ENCODE results near the gene CDON. TPM values are rescaled to one million over a fixed set of nuclear protein-coding genes. Genes with fewer than 3 reads are reported as not detected.

CDON gene
- polyA plus RNA-seq, 1 donor = 30.9 TPM

DNA sequence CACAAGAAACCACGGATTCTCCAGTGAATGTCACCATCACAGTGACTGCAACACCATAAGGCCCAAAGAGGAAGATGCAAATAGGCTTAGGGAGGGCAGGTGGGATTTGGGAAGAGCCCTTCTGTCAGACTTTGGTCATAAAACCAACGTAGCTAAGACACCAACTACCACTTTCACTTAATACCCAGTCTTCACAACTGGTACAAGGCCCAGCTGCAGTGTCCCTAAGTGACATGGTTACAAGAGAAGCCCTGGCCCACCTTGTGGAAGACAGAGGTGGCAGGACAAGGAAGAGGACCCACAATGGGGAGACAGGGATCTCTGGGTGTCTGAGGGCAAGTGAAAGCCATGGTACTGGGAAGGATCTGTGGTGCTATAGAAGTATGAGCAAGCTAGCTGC is 106.8 kb downstream of the CDON start:
- DNase-seq = no peak

GRCh38 chr11:125954945-125955640 is 107.6 kb downstream of the CDON start:
- DNase-seq = no peak

GRCh38 chr11:125954123-125954944 is 108.3 kb downstream of the CDON start:
- no peak for DNase-seq

GRCh38 chr11:125953401-125953935 is 109.2 kb downstream of the CDON start:
- DNase-seq = no peak

DNA sequence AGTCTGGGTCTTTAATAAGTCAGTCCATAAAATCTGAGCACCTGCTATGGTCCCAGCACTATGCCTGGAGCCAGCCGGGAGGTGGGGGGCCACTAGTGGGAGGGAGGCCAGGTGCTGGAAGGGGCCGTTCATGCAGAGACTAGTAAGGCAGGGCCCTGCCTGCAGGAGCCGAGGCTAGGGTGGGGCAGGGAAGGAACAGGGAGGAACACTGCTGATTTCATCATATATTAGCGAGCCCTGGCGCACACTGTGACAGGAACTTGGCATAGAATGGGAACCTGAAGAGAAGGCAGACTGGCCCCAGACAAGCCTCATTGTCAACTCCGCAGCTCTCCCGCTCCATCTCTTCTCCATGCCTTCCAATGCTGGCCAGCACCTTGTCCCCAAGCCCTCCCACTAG is 109.7 kb downstream of the CDON start:
- DNase-seq = no peak

DNA sequence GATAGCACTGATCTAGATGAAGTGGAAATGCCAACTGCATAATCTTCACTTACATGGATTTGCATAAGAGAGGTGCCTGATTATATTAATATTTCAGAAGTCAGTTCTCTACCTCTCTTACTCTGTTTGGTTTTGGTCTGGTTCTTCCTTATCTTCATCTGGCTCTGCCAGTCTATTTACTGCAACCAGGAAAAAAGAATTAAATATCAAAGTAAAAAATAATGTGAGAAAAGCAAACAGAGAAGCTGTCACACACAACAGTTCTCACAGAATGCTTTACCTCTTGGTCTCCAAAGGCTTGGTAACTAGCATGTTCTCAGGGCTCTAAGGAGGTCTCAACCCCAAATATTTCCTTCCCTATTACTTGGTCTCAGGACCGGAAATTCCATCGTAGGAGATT is 110.1 kb downstream of the CDON start:
- DNase-seq = no peak

- no peak for DNase-seq
These were observed 110.9 kb downstream of the CDON start for GRCh38 chr11:125951731-125952130.

DNA sequence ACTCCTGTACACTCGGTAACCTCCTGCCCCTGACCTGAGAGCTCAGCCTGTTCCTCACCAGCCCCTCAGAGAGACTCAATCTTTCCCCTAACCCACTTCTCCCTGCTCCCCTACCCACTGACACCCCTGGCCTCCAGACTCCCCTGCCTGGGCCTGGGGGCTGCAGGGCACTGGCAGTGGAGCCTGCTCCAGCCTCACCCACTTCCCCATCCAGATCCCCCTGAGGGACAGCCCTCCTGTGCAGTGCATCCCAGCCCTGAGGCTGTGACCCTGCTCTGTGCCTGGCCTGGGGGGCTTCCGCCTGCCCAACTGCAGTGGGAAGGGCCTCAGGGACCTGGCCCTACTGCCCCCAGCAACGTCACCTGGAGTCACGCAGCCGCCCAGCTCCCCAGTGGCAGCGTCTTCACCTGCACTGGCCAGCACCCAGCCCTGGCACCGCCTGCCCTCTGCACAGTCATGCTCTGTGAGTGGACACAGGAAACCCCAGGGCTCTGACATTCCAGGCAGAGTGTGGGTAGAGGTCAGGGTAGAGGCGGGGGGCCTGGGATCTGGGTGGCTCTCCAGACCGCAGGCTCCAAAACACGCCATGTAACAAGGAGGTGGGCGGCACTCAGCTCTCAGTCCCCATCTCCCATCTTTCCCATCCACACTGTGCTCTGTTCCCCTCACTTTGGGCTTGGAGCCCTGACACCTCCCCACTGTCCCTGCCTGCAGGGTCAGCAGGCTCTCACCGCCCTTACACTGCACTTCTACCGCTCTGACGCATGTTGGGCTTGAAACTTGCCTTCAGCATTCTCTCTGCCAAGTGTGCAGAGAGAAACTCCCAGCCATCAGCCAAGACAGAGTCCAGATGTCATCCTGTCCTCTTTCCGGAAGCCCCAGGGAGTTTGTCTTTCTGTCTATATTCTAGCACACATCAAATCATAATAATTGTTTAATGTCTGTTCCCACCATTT is 111.7 kb downstream of the CDON start:
- DNase-seq = peak; percentile 18

GRCh38 chr11:125950178-125950490 is 112.5 kb downstream of the CDON start:
- no peak for DNase-seq

DNA sequence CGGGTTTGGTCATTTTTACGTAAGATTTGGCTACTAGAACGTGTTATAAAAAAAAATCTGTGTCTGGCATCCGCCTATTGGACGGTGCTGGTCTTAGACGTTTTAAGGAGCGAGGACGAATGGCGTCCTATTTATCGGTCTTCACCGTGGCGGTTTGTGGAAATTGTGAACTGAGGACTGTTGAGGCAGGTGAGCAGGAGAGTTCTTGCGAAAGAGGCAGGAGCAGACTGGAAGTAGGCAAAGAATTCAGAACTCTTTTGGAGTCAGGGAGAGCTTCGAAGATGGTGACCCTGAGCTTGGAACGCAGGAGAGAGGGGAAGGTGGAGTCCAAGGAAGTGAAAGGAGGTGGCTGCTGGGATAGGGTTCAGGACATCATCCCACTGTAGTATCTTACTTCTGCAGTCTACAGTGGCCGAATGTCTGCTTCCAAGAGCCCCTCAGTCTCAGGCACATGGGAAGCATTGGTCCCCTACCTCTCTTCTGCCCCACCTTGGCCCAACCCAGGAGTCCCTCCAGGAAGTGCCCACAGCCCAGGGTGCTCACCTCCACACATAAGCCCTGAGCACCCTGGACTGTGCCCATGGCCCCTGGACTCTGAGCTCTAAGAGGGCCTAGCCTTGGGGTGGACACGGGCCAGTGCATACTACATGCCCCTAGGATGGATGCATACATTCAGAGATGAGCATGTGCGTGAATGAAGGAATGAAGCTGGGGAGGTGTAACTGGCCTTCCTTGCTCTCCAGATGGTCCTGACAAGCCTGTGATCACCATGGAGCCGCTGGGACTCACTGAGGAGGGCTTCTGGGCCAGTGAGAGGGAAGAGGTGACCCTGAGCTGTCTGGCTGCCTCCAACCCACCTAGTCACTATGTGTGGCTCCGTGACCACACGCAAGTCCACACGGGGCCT is 113.1 kb downstream of the CDON start:
- DNase-seq = no peak

- no peak for DNase-seq
These were observed 114.2 kb downstream of the CDON start for GRCh38 chr11:125948278-125949051.

DNA sequence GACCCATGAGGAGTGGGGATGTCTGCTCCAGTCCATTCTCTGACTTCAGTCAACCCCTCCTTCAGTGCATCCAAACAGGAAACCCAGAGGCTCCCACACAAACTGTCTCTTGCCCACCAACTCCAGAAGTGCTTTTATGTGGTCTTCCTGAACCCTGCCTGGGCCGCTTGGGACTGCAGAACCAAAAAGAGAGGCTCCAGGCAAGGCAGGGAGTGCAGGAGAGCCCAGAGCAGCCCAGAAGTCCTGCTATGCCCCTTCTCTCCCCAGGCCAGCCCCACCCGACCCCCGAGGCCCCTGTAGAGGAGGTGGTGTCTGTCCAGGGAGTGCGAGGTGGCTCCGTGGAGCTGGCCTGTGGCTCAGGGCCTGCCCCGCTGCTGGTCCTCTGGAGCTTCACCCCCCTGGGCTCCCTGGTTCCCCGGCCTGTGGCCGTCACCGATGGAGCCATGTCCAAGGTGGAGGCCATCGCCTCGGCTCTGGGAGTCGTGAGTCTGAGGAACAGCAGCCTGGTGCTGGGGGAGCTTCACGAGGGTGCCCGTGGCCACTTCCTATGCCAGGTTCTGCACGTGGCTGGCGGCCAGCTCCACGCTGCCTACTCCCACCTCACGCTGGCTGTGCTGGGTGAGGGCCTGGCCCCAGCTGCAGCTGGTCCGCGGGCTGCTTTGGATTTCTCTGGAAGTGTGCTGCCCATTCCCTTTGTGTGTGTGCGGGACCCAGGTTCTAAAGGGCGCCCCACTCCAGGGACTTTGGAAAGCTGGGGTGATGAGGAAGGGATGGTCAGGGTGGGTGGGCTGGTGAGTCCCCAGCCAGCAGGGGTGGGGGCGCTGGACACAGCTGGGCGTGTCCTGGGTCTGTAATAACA is 115.0 kb downstream of the CDON start:
- DNase-seq = no peak

GRCh38 chr11:125946712-125947418 is 115.8 kb downstream of the CDON start:
- no peak for DNase-seq

DNA sequence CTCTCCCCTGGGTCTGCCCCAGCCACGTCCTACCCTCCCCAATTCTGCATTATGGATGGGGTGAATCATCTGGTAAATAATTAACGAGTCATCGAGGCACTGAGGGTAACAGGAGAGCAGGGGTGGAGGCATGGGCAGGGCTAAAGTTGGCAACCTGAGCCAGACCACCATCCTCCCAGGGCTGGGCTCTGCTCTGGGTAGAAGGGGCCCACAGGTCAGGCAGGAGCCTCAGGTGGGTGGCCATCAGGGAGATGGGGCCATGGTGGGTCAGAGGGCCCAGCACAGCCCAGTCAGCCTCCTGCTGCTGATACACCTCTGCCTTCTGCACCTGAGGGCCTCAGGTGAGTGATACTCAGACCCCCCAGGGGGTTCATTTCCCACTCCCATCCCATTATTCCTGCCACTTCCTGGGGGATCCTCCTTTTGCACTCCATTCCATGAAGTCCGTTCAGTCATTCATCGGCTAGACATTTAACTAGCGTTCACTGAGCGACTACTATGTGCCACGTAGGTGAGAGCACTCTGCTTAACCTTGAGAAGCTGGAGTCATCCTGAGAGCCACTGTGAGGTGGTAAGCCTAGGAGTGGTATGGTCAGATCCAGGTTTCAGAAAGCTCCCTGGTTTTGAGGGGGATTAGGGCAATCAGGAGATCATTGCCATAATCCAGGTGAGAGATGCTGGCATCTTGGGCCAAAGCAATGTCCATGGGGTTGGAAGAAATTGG is 116.7 kb downstream of the CDON start, which contains the start of gene VSIG10L2:
Gene VSIG10L2 (plus strand): TSS at position 248 of the 724 bp plus-strand sequence. CDS start 12 bp downstream, at position 260.
- DNase-seq = no peak

DNA sequence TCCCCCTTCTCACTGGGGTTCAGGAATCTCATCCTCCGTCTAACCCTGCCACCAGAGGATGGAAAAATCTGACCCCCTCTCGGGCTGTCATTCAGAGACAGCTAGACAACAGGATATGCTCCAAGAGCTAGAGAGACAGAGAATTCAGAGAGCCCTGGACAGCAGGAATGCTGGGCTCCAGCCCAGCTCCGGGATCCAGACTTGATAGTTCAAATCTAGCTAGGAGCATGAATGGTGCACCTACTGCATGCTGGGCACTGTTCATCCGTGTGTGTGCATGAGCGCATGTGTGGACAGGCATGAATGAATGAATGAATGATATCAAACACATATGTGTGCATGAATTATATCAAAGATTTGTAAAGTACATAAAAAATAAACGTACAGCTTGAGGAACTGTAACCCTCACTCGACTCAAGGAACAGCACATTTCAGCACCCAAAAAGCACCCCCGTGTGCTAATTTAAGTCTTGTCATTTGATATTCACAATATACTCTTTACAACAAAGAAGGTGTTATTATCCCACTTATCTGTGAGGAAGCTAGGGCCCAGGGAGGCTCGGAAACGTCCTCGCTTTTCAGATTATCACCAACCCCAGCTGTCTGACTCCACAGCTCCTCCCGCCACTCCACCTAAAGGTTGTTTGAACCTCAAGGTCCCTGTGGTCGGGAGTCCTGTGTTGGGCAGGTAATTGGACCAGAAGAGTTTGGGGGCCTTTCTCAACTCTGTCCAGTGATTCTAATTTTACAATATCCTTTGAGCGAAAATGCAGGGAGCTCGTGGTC is 117.5 kb downstream of the CDON start:
- no peak for DNase-seq

DNA sequence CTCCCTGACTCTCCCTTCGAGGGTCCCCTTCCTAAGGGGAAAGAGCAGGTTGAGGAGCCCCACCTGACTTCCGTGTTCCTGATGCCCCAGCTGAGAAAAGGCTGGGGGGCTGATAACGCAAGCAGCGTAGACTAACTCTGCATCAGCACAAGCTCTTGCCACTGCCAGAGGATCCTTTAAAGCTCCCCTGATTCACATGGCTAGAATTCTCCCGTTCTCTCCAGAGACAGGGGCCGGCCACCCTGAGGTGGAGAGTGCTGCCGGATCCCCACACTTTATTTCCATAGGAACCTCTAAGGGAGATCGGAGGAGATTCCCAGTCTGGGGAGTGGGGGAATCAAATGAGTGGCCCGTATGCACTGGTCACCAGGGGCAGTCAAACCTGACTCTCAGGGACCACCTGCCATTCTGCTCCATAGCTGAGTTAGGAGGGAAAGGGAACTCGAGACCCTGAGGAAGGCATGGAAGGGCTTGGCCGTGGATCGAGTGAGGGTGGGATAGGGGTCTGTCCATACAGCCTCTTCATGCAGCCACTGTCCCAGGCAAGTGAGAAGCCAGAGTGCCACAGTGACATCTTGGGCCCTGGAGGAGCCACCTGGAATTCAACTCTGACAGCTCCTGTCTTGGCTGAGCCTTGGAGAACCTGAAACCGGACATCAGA is 118.2 kb downstream of the CDON start:
- no peak for DNase-seq
